ENCODE measurements around the gene MICAL3. TPM values are rescaled to one million over a fixed set of nuclear protein-coding genes. Genes with fewer than 3 reads are reported as not detected.
"Not testable (repeated sequence)": the region's sequence is repeated elsewhere in the genome, so short reads cannot be mapped to it uniquely, and the experiment has no call there.

The MICAL3 gene
- total and polyA plus RNA-seq, 4 donors, result 4.4 to 30.7 (median 15.4) TPM

- H3K27ac ChIP-seq (ENCODE audit: low read depth in 1 of 2, low read length in 1 of 2), result peak overlapping the region in 1 of 2 donors; percentile 37
- H3K4me3 ChIP-seq, result no peak overlapping the region
- H3K4me1 ChIP-seq (ENCODE audit: control insufficient read depth in 5 of 5, insufficient read depth in 5 of 5, low read length in 5 of 5), result peaks cover 0 to 13% (median 9%) of the 10 kb centered on the region in 5 donors
- no peak for TF ChIP-seq CTCF (IDR thresholded peaks at IDR 0.05; ENCODE audit: control extremely low read depth, extremely low read depth)
- H3K9me3 ChIP-seq (ENCODE audit: control insufficient read depth in 4 of 4, insufficient read depth in 3 of 4, low read length in 3 of 4), result peaks cover 0 to 2% (median 0%) of the 10 kb centered on the region in 4 donors
- H3K36me3 ChIP-seq (ENCODE audit: control insufficient read depth in 4 of 4, insufficient read depth in 4 of 4, low read length in 4 of 4), result no peaks in the 10 kb centered on the region
- DNase-seq, result peak in 1 of 3 donors; percentile 56
- H3K27me3 ChIP-seq (ENCODE audit: control insufficient read depth in 3 of 3, insufficient read depth in 3 of 3, low read length in 2 of 3), result no peaks in the 10 kb centered on the region
- H3K9ac ChIP-seq (ENCODE audit: insufficient read depth in 1 of 2, low read length in 2 of 2), result peak overlapping the region in 1 of 2 donors; percentile 26
- WGBS, 2 donors, result 62 to 84% methylated on average over 4 of the region's 4 CpGs
- ATAC-seq (ENCODE audit: insufficient read depth, low FRiP score), result peak; percentile 19
These were observed 31.9 kb upstream of the MICAL3 start for GRCh38 chr22:18056161-18056666.

GRCh38 chr22:18055619-18056160 is 31.3 kb upstream of the MICAL3 start:
- Histone ChIP-seq H3K9ac (ENCODE audit: insufficient read depth in 1 of 2, low read length in 2 of 2) (no peak overlapping the region), H3K27ac (ENCODE audit: low read depth in 1 of 2, low read length in 1 of 2) (peak overlapping the region in 1 of 2 donors; percentile 37), H3K4me3 (no peak overlapping the region), H3K36me3 (ENCODE audit: control insufficient read depth in 4 of 4, insufficient read depth in 4 of 4, low read length in 4 of 4) (no peaks in the 10 kb centered on the region), H3K9me3 (ENCODE audit: control insufficient read depth in 4 of 4, insufficient read depth in 3 of 4, low read length in 3 of 4) (peaks cover 0 to 2% (median 0%) of the 10 kb centered on the region in 4 donors), H3K27me3 (ENCODE audit: control insufficient read depth in 3 of 3, insufficient read depth in 3 of 3, low read length in 2 of 3) (no peaks in the 10 kb centered on the region), H3K4me1 (ENCODE audit: control insufficient read depth in 5 of 5, insufficient read depth in 5 of 5, low read length in 5 of 5) (peaks cover 0 to 13% (median 4%) of the 10 kb centered on the region in 5 donors)
- ATAC-seq (ENCODE audit: insufficient read depth, low FRiP score) (no peak), DNase-seq (peak in 1 of 3 donors; percentile 19)
- 82 to 83% methylated on average over 7 of the region's 7 CpGs for WGBS, 2 donors
- no peak for TF ChIP-seq CTCF (IDR thresholded peaks at IDR 0.05; ENCODE audit: control extremely low read depth, extremely low read depth)

GRCh38 chr22:18053216-18053946 is 29.0 kb upstream of the MICAL3 start:
- H3K9me3 ChIP-seq (ENCODE audit: control insufficient read depth in 4 of 4, insufficient read depth in 3 of 4, low read length in 3 of 4); H3K27me3 ChIP-seq (ENCODE audit: control insufficient read depth in 3 of 3, insufficient read depth in 3 of 3, low read length in 2 of 3); H3K27ac ChIP-seq (ENCODE audit: low read depth in 1 of 2, low read length in 1 of 2); ATAC-seq (ENCODE audit: insufficient read depth, low FRiP score); H3K36me3 ChIP-seq (ENCODE audit: control insufficient read depth in 4 of 4, insufficient read depth in 4 of 4, low read length in 4 of 4); H3K9ac ChIP-seq (ENCODE audit: insufficient read depth in 1 of 2, low read length in 2 of 2); DNase-seq; H3K4me3 ChIP-seq: not testable (repeated sequence)
- peaks cover 0 to 19% (median 3%) of the 10 kb centered on the region in 5 donors for H3K4me1 ChIP-seq (ENCODE audit: control insufficient read depth in 5 of 5, insufficient read depth in 5 of 5, low read length in 5 of 5)
- 94 to 97% methylated on average over 35 to 46 of the region's 49 CpGs for WGBS, 2 donors

GRCh38 chr22:18051113-18051512 is 26.8 kb upstream of the MICAL3 start:
- H3K4me1 ChIP-seq (ENCODE audit: control insufficient read depth in 5 of 5, insufficient read depth in 5 of 5, low read length in 5 of 5), result peaks cover 0 to 13% (median 0%) of the 10 kb centered on the region in 5 donors
- not testable (repeated sequence) for H3K27ac ChIP-seq (ENCODE audit: low read depth in 1 of 2, low read length in 1 of 2); H3K9me3 ChIP-seq (ENCODE audit: control insufficient read depth in 4 of 4, insufficient read depth in 3 of 4, low read length in 3 of 4); H3K27me3 ChIP-seq (ENCODE audit: control insufficient read depth in 3 of 3, insufficient read depth in 3 of 3, low read length in 2 of 3); DNase-seq; ATAC-seq (ENCODE audit: insufficient read depth, low FRiP score); H3K9ac ChIP-seq (ENCODE audit: insufficient read depth in 1 of 2, low read length in 2 of 2); H3K4me3 ChIP-seq; H3K36me3 ChIP-seq (ENCODE audit: control insufficient read depth in 4 of 4, insufficient read depth in 4 of 4, low read length in 4 of 4)
- WGBS, 2 donors, result 82 to 86% methylated on average over 12 of the region's 12 CpGs
